Skeletal muscle cell (primary cell): ENCODE measurements around the gene GGCX.

Experiments
- DNase-seq: peaks from one replicate; pipeline ENCODE4 v3.0.0-alpha.2; 2010; ENCODE audit warnings: low read depth
- H3K4me3 ChIP-seq: 2 replicates; pipeline ENCODE4 v1.5.1; 2011; ENCODE audit warnings: low read depth, mild to moderate bottlenecking, control low read depth, low read length, moderate library complexity

GGCX gene

DNA sequence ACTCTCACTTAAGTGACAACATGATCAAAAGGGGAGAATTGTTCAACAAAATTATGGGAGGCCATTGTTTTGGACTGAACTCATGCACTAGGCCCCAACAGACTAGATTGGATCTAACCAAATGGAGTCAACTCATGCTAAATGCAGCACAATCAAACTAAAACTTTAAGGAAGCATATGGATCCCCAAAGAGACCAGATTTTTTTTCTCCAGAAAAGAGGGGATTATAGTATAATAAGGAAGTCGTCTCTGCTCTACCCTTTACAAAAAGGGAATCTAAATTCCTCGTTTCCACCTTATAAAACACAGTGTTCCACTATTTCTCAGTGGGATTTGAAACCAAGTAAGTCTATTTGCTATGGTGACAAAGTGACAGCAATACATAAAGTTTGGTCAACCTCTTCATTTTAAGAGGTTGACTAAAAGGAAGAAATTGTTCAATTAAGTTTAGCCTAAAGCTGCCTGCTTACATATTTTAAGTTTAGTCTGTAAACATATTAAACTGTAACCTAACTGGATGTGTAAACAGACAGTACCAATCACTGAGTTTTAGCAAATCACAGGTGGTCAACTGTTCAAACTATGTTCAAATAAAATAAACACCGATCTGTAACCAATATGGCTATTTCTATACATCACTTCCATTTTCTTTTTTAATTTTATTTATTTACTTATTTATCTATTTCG is 63.2 kb downstream of the GGCX start:
- no peak for DNase-seq
- H3K4me3 ChIP-seq, result no peak overlapping the region

DNA sequence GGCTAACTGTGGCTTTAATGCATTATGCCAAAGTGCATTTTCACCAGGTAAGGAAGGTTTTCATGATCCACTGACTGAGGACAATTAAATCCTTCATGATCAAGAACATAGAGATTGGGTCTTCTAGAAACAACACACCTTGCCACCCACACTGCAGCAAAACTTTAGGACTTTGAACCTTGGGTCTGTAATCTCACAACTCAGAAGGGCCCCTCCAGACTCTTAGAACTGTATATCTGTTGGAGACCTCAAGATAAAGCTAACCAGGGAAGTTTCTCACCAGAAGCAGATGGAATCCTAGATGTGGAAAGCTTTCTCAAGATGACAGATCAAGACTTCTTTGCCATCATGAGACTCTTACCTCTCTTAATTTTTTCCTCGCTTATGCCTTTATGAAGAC is 64.9 kb downstream of the GGCX start:
- no peak overlapping the region for H3K4me3 ChIP-seq
- no peak for DNase-seq
